Measurements from ENCODE around the gene ACE2. TPM values are rescaled to one million over a fixed set of nuclear protein-coding genes. Genes with fewer than 3 reads are reported as not detected.

The ACE2 gene
- total and polyA plus RNA-seq, 2 donors (not counting 3 experiments of a cell fraction or from before 2014, with no cell fraction given): not detected

GRCh38 chrX:15631637-15632036 is 30.9 kb upstream of the ACE2 start:
- peaks cover 2 to 3% of the 10 kb centered on the region in 2 experiments for H3K27me3 ChIP-seq (ENCODE audit: control insufficient read depth in 2 of 2, insufficient read depth in 2 of 2, low read length in 2 of 2)
- no peaks in the 10 kb centered on the region for H3K4me1 ChIP-seq (ENCODE audit: control insufficient read depth, extremely low read depth, insufficient read depth, low read length)
- H3K27ac ChIP-seq (ENCODE audit: insufficient read depth, low read depth, low read length): no peak overlapping the region
- FAIRE-seq: peak; percentile 8
- H3K9me3 ChIP-seq (replicated peaks; ENCODE audit: control insufficient read depth, insufficient read depth, low read length): no peaks in the 10 kb centered on the region
- no TSS peak for BruUV-seq (replicated peaks)
- no peaks in the 10 kb centered on the region for H3K9me1 ChIP-seq (replicated peaks; ENCODE audit: control insufficient read depth, extremely low read depth, insufficient read depth, low read length)
- no peak overlapping the region for H3K4me2 ChIP-seq (ENCODE audit: insufficient read depth, low read length)
- no peak overlapping the region for H3K4me3 ChIP-seq (replicated peaks in 1 of 3; ENCODE audit: insufficient read depth in 1 of 3, low read depth in 1 of 3, low read length in 3 of 3)
- H4K20me1 ChIP-seq (replicated peaks; ENCODE audit: control insufficient read depth, extremely low read depth, insufficient read depth, low read length): no peaks in the 10 kb centered on the region
- intact Hi-C loops (cut with micrococcal nuclease) (no loop called here), dilution Hi-C loops (cut with MboI; ENCODE audit: extremely low pct_ligation_motif_present, low sequenced_read_pairs) (no loop called here)
- TF ChIP-seq, protein P1, sequence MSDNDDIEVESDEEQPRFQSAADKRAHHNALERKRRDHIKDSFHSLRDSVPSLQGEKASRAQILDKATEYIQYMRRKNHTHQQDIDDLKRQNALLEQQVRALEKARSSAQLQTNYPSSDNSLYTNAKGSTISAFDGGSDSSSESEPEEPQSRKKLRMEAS (IDR thresholded peaks at IDR 0.05; ENCODE audit: insufficient read depth, insufficient read length): no peak
- TF ChIP-seq POLR2AphosphoS5 (IDR thresholded peaks at IDR 0.05; ENCODE audit: insufficient read depth, low read depth, low read length): no peak
- TF ChIP-seq JUN (IDR thresholded peaks at IDR 0.05; ENCODE audit: borderline replicate concordance, insufficient read depth, insufficient read length, low read depth): no peak
- no peak for TF ChIP-seq MYC (IDR thresholded peaks at IDR 0.05; ENCODE audit: low read depth, low read length)
- TF ChIP-seq FOS (IDR thresholded peaks at IDR 0.05; ENCODE audit: borderline replicate concordance, insufficient read depth, low read length): no peak
- TF ChIP-seq GATA2 (IDR thresholded peaks at IDR 0.05; ENCODE audit: insufficient read depth, insufficient read length, low read depth, low read length): no peak
- TF ChIP-seq CTCF (IDR thresholded peaks at IDR 0.05; ENCODE audit: extremely low read depth in 1 of 2, insufficient read depth in 1 of 2, low read depth in 1 of 2, low read length in 2 of 2): no peak
- no peak for TF ChIP-seq EZH2 (IDR thresholded peaks at IDR 0.05; ENCODE audit: borderline replicate concordance, low read depth, low read length, severe bottlenecking)
- no peak for TF ChIP-seq POLR2A (IDR thresholded peaks at IDR 0.05; ENCODE audit: low read depth, low read length)
- H3K36me3 ChIP-seq (ENCODE audit: control insufficient read depth in 2 of 2, extremely low read depth in 1 of 2, insufficient read depth in 2 of 2, low read length in 2 of 2): no peaks in the 10 kb centered on the region
- H3K9ac ChIP-seq (replicated peaks; ENCODE audit: extremely low read depth, insufficient read depth, low read length): no peak overlapping the region
- POLR2A ChIA-PET: no interaction called here
- H3K79me2 ChIP-seq (ENCODE audit: control insufficient read depth, insufficient read depth, low read length): no peaks in the 10 kb centered on the region
- no peak overlapping the region for H2AFZ ChIP-seq (ENCODE audit: low read depth, low read length)
- CTCF ChIA-PET: no interaction called here
- no peak for DNase-seq (ENCODE audit: low read depth, low spot score)

All from endothelial cell of umbilical vein (primary cell).